HEK293 (cell line): ENCODE results near the gene ANKRD6.

Experiments
- HOXA7 ChIP-seq: sonication (generic); formaldehyde crosslinking; IDR thresholded peaks from 2 replicates; pipeline ENCODE4 v1.8.1; 2022; ENCODE audit warnings: missing genetic modification reagents, borderline replicate concordance
- KLF8 ChIP-seq: fragments of 450-650 bp; formaldehyde crosslinking; IDR thresholded peaks from 2 replicates; pipeline ENCODE4 v1.5.1; 2016; ENCODE audit warnings: missing biosample characterization, missing genetic modification characterization
- ZNF16 ChIP-seq: fragments of 450-650 bp; formaldehyde crosslinking; IDR thresholded peaks from 2 replicates; pipeline ENCODE4 v1.5.1; 2016; ENCODE audit warnings: low read depth, missing biosample characterization, missing genetic modification characterization
- ZNF350 ChIP-seq: fragments of 450-650 bp; formaldehyde crosslinking; IDR thresholded peaks from 2 replicates; pipeline ENCODE4 v1.5.0; 2017; ENCODE audit warnings: missing biosample characterization, mild to moderate bottlenecking, missing genetic modification characterization
- ZNF433 ChIP-seq: fragments of 450-650 bp; formaldehyde crosslinking; IDR thresholded peaks from 2 replicates; pipeline ENCODE4 v1.5.1; 2016; ENCODE audit warnings: missing biosample characterization, missing genetic modification characterization, low read depth
- ZNF510 ChIP-seq: fragments of 450-650 bp; formaldehyde crosslinking; IDR thresholded peaks from 2 replicates; pipeline ENCODE4 v1.5.1; 2018; ENCODE audit warnings: mild to moderate bottlenecking, missing genetic modification characterization, missing biosample characterization; ENCODE audit not compliant: insufficient replicate concordance
- ZNF610 ChIP-seq: fragments of 450-650 bp; formaldehyde crosslinking; IDR thresholded peaks from 2 replicates; pipeline ENCODE4 v1.5.1; 2016; ENCODE audit warnings: missing biosample characterization, missing genetic modification characterization, borderline replicate concordance
- ZNF785 ChIP-seq: fragments of 450-650 bp; formaldehyde crosslinking; IDR thresholded peaks from 2 replicates; pipeline ENCODE4 v1.5.1; 2016; ENCODE audit warnings: missing biosample characterization, missing genetic modification characterization
- ZSCAN5A ChIP-seq: fragments of 450-650 bp; formaldehyde crosslinking; IDR thresholded peaks from 2 replicates; pipeline ENCODE4 v1.5.1; 2016; ENCODE audit warnings: missing biosample characterization, missing genetic modification characterization
- TF ChIP-seq, protein P1 (sequence below): fragments of 450-650 bp; formaldehyde crosslinking; IDR thresholded peaks from 2 replicates; pipeline ENCODE4 v1.5.1; 2016; ENCODE audit warnings: missing biosample characterization, missing genetic modification characterization

- TF ChIP-seq, protein P1, sequence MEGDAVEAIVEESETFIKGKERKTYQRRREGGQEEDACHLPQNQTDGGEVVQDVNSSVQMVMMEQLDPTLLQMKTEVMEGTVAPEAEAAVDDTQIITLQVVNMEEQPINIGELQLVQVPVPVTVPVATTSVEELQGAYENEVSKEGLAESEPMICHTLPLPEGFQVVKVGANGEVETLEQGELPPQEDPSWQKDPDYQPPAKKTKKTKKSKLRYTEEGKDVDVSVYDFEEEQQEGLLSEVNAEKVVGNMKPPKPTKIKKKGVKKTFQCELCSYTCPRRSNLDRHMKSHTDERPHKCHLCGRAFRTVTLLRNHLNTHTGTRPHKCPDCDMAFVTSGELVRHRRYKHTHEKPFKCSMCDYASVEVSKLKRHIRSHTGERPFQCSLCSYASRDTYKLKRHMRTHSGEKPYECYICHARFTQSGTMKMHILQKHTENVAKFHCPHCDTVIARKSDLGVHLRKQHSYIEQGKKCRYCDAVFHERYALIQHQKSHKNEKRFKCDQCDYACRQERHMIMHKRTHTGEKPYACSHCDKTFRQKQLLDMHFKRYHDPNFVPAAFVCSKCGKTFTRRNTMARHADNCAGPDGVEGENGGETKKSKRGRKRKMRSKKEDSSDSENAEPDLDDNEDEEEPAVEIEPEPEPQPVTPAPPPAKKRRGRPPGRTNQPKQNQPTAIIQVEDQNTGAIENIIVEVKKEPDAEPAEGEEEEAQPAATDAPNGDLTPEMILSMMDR (tag by site-specific recombination) = no peak
- TF ChIP-seq KLF8 (tag by site-specific recombination) (no peak), ZSCAN5A (tag by site-specific recombination) (no peak), ZNF350 (tag by site-specific recombination) (no peak), ZNF510 (tag by site-specific recombination) (no peak), ZNF785 (tag by site-specific recombination) (no peak), ZNF610 (tag by site-specific recombination) (no peak), HOXA7 (CRISPR knock-in tag) (no peak), ZNF433 (tag by site-specific recombination) (no peak), ZNF16 (tag by site-specific recombination) (no peak)
Measured at GRCh38 chr6:89503641-89504040, 70.7 kb downstream of the ANKRD6 start.
